ENCODE measurements around the gene ATAD3B. TPM values are rescaled to one million over a fixed set of nuclear protein-coding genes. Genes with fewer than 3 reads are reported as not detected.

The ATAD3B gene
- total RNA-seq, 4 donors from 2014 or later = 26.9 to 130 (median 35.0) TPM

GRCh38 chr1:1425426-1425752 is 46.2 kb upstream of the ATAD3B start:
- TF ChIP-seq, protein P1, sequence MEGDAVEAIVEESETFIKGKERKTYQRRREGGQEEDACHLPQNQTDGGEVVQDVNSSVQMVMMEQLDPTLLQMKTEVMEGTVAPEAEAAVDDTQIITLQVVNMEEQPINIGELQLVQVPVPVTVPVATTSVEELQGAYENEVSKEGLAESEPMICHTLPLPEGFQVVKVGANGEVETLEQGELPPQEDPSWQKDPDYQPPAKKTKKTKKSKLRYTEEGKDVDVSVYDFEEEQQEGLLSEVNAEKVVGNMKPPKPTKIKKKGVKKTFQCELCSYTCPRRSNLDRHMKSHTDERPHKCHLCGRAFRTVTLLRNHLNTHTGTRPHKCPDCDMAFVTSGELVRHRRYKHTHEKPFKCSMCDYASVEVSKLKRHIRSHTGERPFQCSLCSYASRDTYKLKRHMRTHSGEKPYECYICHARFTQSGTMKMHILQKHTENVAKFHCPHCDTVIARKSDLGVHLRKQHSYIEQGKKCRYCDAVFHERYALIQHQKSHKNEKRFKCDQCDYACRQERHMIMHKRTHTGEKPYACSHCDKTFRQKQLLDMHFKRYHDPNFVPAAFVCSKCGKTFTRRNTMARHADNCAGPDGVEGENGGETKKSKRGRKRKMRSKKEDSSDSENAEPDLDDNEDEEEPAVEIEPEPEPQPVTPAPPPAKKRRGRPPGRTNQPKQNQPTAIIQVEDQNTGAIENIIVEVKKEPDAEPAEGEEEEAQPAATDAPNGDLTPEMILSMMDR (IDR thresholded peaks at IDR 0.05) = no peak
- no peak for TF ChIP-seq POLR2A (IDR thresholded peaks at IDR 0.05)
- no peaks in the 10 kb centered on the region for H3K9me3 ChIP-seq
- no peak for DNase-seq

DNA sequence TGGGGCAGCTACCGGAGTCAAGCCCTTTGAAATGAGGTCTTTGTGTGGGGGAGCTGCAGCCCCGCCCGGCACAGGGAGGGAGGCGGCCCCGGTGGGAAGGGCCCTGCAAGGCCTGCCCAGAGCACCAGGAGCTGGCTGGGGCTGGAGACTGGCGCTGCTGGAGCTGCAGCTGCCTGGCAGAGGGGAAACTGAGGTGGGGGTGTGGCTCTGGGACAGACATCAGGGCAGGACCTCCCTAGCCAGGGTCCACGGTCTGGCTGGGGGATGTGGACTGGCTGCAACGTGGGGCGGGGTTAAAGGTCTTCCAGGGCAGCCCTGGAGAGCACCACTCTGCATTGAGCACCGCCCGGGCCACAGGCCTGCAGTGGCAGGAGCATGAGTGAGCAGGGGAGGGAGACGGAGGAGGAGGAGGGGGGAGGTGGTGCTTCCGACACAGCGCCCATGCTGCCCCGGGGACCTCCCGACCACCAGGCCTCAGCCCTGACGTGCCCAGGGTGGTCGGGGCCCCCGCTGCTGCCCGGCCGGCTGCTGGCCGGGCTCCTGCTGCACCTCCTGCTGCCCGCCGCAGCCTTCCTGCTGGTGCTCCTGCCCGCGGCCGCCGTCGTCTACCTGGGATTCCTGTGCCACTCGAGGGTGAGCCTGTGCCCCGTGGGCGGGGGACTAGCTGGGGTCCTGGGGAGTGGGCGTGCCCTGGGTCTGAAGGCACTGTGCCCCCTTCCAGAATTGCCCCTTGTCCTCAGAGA is 45.6 kb upstream of the ATAD3B start:
- Histone ChIP-seq H3K4me3 (no peak overlapping the region), H3K36me3 (no peaks in the 10 kb centered on the region), H3K27me3 (no peaks in the 10 kb centered on the region), H3K4me1 (peaks cover 0 to 15% (median 2%) of the 10 kb centered on the region in 4 donors), H3K27ac (no peak overlapping the region), H3K9me3 (no peaks in the 10 kb centered on the region)
- DNase-seq = no peak
- TF ChIP-seq, protein P1 (IDR thresholded peaks at IDR 0.05) = no peak

More at GRCh38 chr1:1425426-1425752, 46.2 kb upstream of the ATAD3B start:
- Histone ChIP-seq H3K27me3 (no peaks in the 10 kb centered on the region), H3K27ac (no peak overlapping the region), H3K4me1 (peaks cover 0 to 15% (median 3%) of the 10 kb centered on the region in 4 donors), H3K36me3 (no peaks in the 10 kb centered on the region), H3K4me3 (no peak overlapping the region)

DNA sequence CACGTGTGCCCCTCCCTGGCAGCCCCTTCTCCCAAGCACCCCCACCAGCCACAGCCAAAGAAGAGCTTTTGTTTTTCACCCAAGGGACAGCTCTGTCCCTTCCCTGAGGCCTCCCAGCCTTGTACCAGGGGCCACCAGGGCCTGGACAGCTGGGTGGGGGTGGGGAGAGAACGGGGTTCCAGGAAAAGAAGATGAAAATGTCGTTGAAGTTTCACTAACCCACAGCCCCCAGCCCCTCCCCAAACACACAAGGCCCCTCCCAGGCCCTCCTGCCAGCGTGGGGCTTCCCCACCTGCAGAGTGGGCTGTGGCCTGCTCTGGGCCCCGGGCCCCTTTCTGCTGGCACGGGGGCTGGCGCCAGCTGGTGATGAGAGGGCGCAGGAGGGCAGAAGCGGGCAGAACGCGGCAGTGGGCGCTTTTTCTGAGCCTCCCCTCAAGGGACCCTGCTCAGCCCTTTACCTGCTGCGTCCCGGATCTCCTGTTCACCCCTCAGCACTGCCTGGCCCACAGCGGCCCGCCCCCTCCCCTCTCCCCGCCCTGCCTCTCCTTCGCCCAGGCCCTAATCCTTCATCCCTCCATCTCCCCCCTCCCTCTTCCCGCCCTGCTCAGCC is 45.0 kb upstream of the ATAD3B start:
- no peaks in the 10 kb centered on the region for H3K27me3 ChIP-seq
- no peaks in the 10 kb centered on the region for H3K9me3 ChIP-seq
- H3K4me1 ChIP-seq = peaks cover 0 to 21% (median 2%) of the 10 kb centered on the region in 4 donors
- no peaks in the 10 kb centered on the region for H3K36me3 ChIP-seq
- no peak overlapping the region for H3K4me3 ChIP-seq
- no peak for TF ChIP-seq POLR2A (IDR thresholded peaks at IDR 0.05)
- TF ChIP-seq, protein P1 (IDR thresholded peaks at IDR 0.05) = no peak
- no peak overlapping the region for H3K27ac ChIP-seq
- DNase-seq = no peak

DNA sequence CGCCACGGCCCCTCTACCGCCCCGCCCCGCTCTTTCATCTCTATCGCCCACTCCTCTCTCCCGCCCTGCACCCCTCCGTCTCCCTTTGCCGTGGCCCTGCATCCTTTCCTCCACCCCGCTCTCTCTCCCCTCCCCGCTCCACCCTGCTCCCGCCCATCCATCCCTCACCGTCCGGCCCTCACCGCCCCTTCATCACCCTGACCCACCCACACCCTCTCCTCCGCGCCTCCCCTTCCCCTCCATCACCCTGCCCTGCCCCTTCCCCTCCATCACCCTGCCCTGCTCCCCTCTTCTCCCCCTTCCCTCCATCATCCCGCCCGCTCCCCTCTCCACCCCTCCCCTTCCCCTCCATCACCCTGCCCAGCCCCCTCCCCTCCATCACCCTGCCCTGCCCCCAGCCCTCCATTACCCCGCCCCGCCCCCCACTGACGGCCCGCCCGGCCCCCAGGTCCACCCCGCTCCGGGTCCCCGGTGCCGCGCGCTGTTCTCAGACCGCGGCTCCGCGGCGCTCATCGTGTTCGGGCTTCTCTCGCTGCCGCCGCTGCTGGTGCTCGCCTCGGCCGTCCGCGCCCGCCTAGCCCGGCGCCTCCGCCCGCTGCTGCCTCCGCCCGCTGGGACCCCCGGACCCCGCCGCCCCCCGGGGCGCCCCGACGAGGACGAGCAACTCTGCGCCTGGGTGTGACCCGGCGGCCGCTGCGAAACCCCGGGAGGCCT is 44.3 kb upstream of the ATAD3B start:
- DNase-seq = no peak
- H3K4me3 ChIP-seq = peak overlapping the region; percentile 10 to 55 (median 46)
- H3K27ac ChIP-seq = peak overlapping the region in 2 of 4 donors; percentile 39 to 49

DNA sequence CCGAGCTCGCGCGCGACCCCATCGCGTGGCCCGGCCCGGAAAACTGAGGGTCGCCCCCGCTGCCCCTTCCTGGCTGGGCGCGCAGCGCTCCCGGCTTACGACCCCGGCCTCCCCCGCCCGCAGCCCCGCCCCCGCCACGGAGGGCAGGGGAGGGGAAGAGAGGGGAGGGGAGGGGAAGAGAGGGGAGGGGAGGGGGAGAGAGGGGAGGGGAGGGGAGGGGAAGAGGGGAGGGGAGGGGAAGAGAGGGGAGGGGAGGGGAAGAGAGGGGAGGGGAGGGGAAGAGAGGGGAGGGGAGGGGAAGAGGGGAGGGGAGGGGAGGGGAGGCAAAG is 43.8 kb upstream of the ATAD3B start:
- Histone ChIP-seq H3K9me3 (no peaks in the 10 kb centered on the region), H3K4me1 (peaks cover 0 to 33% (median 5%) of the 10 kb centered on the region in 4 donors), H3K27ac (peak overlapping the region in 2 of 4 donors; percentile 39 to 49), H3K27me3 (no peaks in the 10 kb centered on the region), H3K36me3 (no peaks in the 10 kb centered on the region), H3K4me3 (peak overlapping the region; percentile 10 to 55 (median 46))
- TF ChIP-seq POLR2A (IDR thresholded peaks at IDR 0.05) = no peak
- TF ChIP-seq, protein P1 (IDR thresholded peaks at IDR 0.05) = no peak
- DNase-seq = no peak

More for the DNA sequence above, 44.3 kb upstream of the ATAD3B start:
- Histone ChIP-seq H3K36me3 (no peaks in the 10 kb centered on the region), H3K9me3 (no peaks in the 10 kb centered on the region), H3K27me3 (no peaks in the 10 kb centered on the region), H3K4me1 (peaks cover 0 to 27% (median 5%) of the 10 kb centered on the region in 4 donors)
- TF ChIP-seq, protein P1 (IDR thresholded peaks at IDR 0.05) = no peak
- TF ChIP-seq POLR2A (IDR thresholded peaks at IDR 0.05) = no peak
